K562 (cell line): ENCODE results near the gene KPNB1. TPM values are rescaled to one million over a fixed set of nuclear protein-coding genes. Genes with fewer than 3 reads are reported as not detected.
A peak's percentile ranks its signal among the peaks of the same experiment; 100 is the strongest.

ENCODE experiments used
- ADNP ChIP-seq: fragments of 200-800 bp; sonication (Bioruptor generic); IDR thresholded peaks from 2 replicates; pipeline ENCODE4 v1.6.1; 2016; ENCODE audit warnings: missing genetic modification characterization, missing compliant biosample characterization
- ARNT ChIP-seq, 2 experiments: fragments of 450-650 bp; IDR thresholded peaks; 2 replicates each; pipeline ENCODE4 v1.6.1; 2016; ENCODE audit warnings: mild to moderate bottlenecking in 1 of 2
- E2F1 ChIP-seq: sonication (generic); formaldehyde crosslinking; IDR thresholded peaks from 2 replicates; pipeline ENCODE4 v1.8.1; 2023; ENCODE audit warnings: mild to moderate bottlenecking, missing genetic modification reagents, moderate library complexity
- JUN ChIP-seq, 2 experiments: sonication (generic) in 1 of 2; formaldehyde crosslinking in 1 of 2; IDR thresholded peaks; 2 replicates each; pipeline versions ENCODE4 v1.6.1 to v1.8.0; 2012 to 2022; ENCODE audit warnings: borderline replicate concordance in 2 of 2, mild to moderate bottlenecking in 2 of 2, improper control_type of control experiment in 1 of 2, low read depth in 1 of 2, low read length in 1 of 2, missing genetic modification reagents in 1 of 2
- KDM1A ChIP-seq, 2 experiments: fragments of 450-650 bp; IDR thresholded peaks; 2 replicates each; pipeline ENCODE4 v1.6.1; 2016; ENCODE audit warnings: mild to moderate bottlenecking in 2 of 2
- LCOR ChIP-seq: sonication (generic); formaldehyde crosslinking; IDR thresholded peaks from 2 replicates; pipeline ENCODE4 v1.8.0; 2022; ENCODE audit warnings: mild to moderate bottlenecking, missing genetic modification reagents
- MEF2D ChIP-seq: conservative IDR thresholded peaks from 2 replicates; pipeline ENCODE4 v1.6.1; 2016; ENCODE audit warnings: low read depth, missing genetic modification characterization, missing compliant biosample characterization
- MEIS2 ChIP-seq: fragments of 450-650 bp; IDR thresholded peaks from 2 replicates; pipeline ENCODE4 v1.6.1; 2014; ENCODE audit warnings: mild to moderate bottlenecking; ENCODE audit not compliant: partially characterized antibody
- NR1H2 ChIP-seq: sonication (generic); formaldehyde crosslinking; IDR thresholded peaks from 2 replicates; pipeline ENCODE4 v1.4.0; 2020; ENCODE audit warnings: mild to moderate bottlenecking, missing genetic modification reagents
- NR3C1 ChIP-seq: sonication (generic); formaldehyde crosslinking; IDR thresholded peaks from 2 replicates; pipeline ENCODE4 v1.8.1; 2022; ENCODE audit warnings: missing genetic modification reagents
- XRCC4 ChIP-seq: IDR thresholded peaks from one replicate; pipeline ENCODE4 v1.6.1; 2011; ENCODE audit not compliant: insufficient read depth, insufficient read length; ENCODE audit errors: extremely low read depth
- ZBTB33 ChIP-seq: sonication (generic); formaldehyde crosslinking; IDR thresholded peaks from 2 replicates; pipeline ENCODE4 v1.8.1; 2023; ENCODE audit warnings: mild to moderate bottlenecking, missing genetic modification reagents
- ZMIZ1 ChIP-seq, 2 experiments: fragments of 150-350 bp in 1 of 2; IDR thresholded peaks; 2 replicates each; pipeline ENCODE4 v1.6.1; 2012 to 2016; ENCODE audit warnings: low read depth in 2 of 2, low read length in 2 of 2, mild to moderate bottlenecking in 1 of 2, moderate library complexity in 1 of 2
- ZNF12 ChIP-seq: sonication (generic); formaldehyde crosslinking; IDR thresholded peaks from 2 replicates; pipeline ENCODE4 v1.4.0; 2020; ENCODE audit warnings: mild to moderate bottlenecking, missing genetic modification reagents
- ZNF24 ChIP-seq: fragments of 450-650 bp; IDR thresholded peaks from 2 replicates; pipeline ENCODE4 v1.6.1; 2016
- ZNF274 ChIP-seq: IDR thresholded peaks from 2 replicates; pipeline ENCODE4 v1.6.1; 2011; ENCODE audit warnings: low read depth, mild to moderate bottlenecking, low read length, moderate library complexity, borderline replicate concordance
- polyA plus RNA-seq, 8 experiments: library from polyadenylated mRNA; depleted of rRNA in 4 of 8; stranded (reverse) in 5 of 8; unstranded in 3 of 8; fragments of >200 nt; fragmentation: Nextera tagmentation in 2 of 8; fragmentation: Illumina TruSeq in 1 of 8; extraction: Ambion mirVana in 2 of 8; extraction: Trizol in 1 of 8; gene quantifications; 2 replicates each; pipeline versions ENCODE4 v1.2.1 to v1.2.3, GENCODE V29; 2011 to 2014; ENCODE audit warnings: inconsistent platforms in 1 of 8, missing spikeins in 1 of 8
- total RNA-seq, 7 experiments: library from RNA; depleted of rRNA in 6 of 7; stranded (reverse); fragments of >200 nt in 6 of 7; fragmentation: Illumina TruSeq in 2 of 7; extraction: Trizol in 2 of 7; gene quantifications; 2 replicates each; pipeline versions ENCODE4 v1.2.1 to v1.2.3, GENCODE V29; 2011 to 2021; ENCODE audit warnings: low replicate concordance in 1 of 7
- TF ChIP-seq, protein P1 (sequence below): IDR thresholded peaks from 2 replicates; pipeline ENCODE4 v1.6.1; 2012; ENCODE audit warnings: low read depth, low read length, improper control_type of control experiment, borderline replicate concordance

Gene KPNB1
- total and polyA plus RNA-seq, 9 of the 15 experiments (the other 6 are each of a cell fraction or from before 2014, with no cell fraction given), result 154 to 622 (median 354) TPM

- TF ChIP-seq, protein P1, sequence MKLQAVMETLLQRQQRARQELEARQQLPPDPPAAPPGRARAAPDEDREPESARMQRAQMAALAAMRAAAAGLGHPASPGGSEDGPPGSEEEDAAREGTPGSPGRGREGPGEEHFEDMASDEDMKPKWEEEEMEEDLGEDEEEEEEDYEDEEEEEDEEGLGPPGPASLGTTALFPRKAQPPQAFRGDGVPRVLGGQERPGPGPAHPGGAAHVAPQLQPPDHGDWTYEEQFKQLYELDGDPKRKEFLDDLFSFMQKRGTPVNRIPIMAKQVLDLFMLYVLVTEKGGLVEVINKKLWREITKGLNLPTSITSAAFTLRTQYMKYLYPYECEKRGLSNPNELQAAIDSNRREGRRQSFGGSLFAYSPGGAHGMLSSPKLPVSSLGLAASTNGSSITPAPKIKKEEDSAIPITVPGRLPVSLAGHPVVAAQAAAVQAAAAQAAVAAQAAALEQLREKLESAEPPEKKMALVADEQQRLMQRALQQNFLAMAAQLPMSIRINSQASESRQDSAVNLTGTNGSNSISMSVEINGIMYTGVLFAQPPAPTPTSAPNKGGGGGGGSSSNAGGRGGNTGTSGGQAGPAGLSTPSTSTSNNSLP, result no peak
- no peak for TF ChIP-seq ZMIZ1 (IDR thresholded peaks at IDR 0.05; ENCODE audit: low read depth in 2 of 2, low read length in 2 of 2)
- no peak for TF ChIP-seq ZNF274
- peak; percentile 73 to 78 for TF ChIP-seq KDM1A (IDR thresholded peaks at IDR 0.05)
- no peak for TF ChIP-seq JUN (IDR thresholded peaks at IDR 0.05; ENCODE audit: borderline replicate concordance, low read depth, low read length)
- TF ChIP-seq JUN (CRISPR knock-in tag; IDR thresholded peaks at IDR 0.05; ENCODE audit: borderline replicate concordance), result no peak
- TF ChIP-seq ZNF24, result no peak
- TF ChIP-seq E2F1 (CRISPR knock-in tag), result no peak
- TF ChIP-seq ARNT (IDR thresholded peaks at IDR 0.05), result no peak
- no peak for TF ChIP-seq LCOR (CRISPR knock-in tag)
- no peak for TF ChIP-seq ZNF12 (CRISPR knock-in tag)
- TF ChIP-seq ZBTB33 (CRISPR knock-in tag), result no peak
- no peak for TF ChIP-seq NR3C1 (CRISPR knock-in tag)
- peak; percentile 45 for TF ChIP-seq MEIS2
- TF ChIP-seq XRCC4, result no peak
- no peak for TF ChIP-seq NR1H2
- TF ChIP-seq MEF2D (tag), result no peak
- TF ChIP-seq ADNP, result no peak
These were observed 69.9 kb downstream of the KPNB1 start (continued) for GRCh38 chr17:47719411-47720152.
